ACC112 (cell line): ENCODE results near the gene FRMD5.

ENCODE experiments used
- H2AFZ ChIP-seq: fragments of 200-600 bp; sonication (generic); one replicate; pipeline ENCODE4 v1.6.0; 2017; ENCODE audit warnings: antibody characterized with exemption, low read length; ENCODE audit not compliant: unreplicated experiment
- H3K27ac ChIP-seq: fragments of 200-600 bp; sonication (generic); 2 replicates; pipeline ENCODE4 v1.5.1; 2014; ENCODE audit warnings: low read depth, mild to moderate bottlenecking, antibody characterized with exemption, low read length, moderate library complexity
- H3K27me3 ChIP-seq: fragments of 200-600 bp; sonication (generic); 2 replicates; pipeline ENCODE4 v1.6.1; 2014; ENCODE audit warnings: mild to moderate bottlenecking, antibody characterized with exemption, low read length, moderate library complexity, mixed read lengths; ENCODE audit not compliant: insufficient read depth
- H3K36me3 ChIP-seq: fragments of 200-600 bp; sonication (generic); 2 replicates; pipeline ENCODE4 v1.6.1; 2016; ENCODE audit warnings: mild to moderate bottlenecking, antibody characterized with exemption, low read length, moderate library complexity, mixed read lengths; ENCODE audit not compliant: insufficient read depth
- H3K4me1 ChIP-seq: fragments of 200-600 bp; sonication (generic); one replicate; pipeline ENCODE4 v1.6.1; 2016; ENCODE audit warnings: low read length, mixed read lengths; ENCODE audit not compliant: insufficient read depth, unreplicated experiment, control insufficient read depth
- H3K4me3 ChIP-seq: fragments of 200-600 bp; sonication (generic); 2 replicates; pipeline ENCODE4 v1.5.1; 2014; ENCODE audit warnings: mild to moderate bottlenecking, low read depth, low read length
- H3K79me2 ChIP-seq: fragments of 200-600 bp; sonication (generic); one replicate; pipeline ENCODE4 v1.6.0; 2016; ENCODE audit warnings: low read length; ENCODE audit not compliant: control insufficient read depth, unreplicated experiment, insufficient read depth

Gene FRMD5

DNA sequence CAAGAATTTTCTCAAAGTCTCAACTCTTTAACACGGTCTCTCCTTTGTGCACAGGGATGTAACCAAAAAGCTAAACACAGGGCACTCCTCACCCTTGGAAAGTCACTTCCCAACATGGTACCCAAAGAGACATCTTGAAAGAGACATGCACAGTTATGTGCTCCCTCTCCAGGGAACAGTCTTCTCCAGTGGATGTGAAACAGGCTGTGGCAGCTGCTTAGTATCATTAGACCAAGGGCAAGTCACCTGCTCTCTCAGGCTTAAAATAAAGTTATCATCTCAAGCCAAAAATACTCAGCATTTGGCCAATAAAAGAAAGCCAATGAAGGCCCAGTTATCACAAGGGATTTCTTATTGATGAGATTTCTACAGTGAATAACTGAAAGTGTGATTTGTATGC lies 239.9 kb downstream of the FRMD5 start:
- Histone ChIP-seq H3K79me2 (no peaks in the 10 kb centered on the region), H3K36me3 (no peaks in the 10 kb centered on the region), H2AFZ (no peak overlapping the region), H3K27ac (no peak overlapping the region), H3K4me1 (peaks cover 22% of the 10 kb centered on the region), H3K4me3 (no peak overlapping the region), H3K27me3 (no peaks in the 10 kb centered on the region)

DNA sequence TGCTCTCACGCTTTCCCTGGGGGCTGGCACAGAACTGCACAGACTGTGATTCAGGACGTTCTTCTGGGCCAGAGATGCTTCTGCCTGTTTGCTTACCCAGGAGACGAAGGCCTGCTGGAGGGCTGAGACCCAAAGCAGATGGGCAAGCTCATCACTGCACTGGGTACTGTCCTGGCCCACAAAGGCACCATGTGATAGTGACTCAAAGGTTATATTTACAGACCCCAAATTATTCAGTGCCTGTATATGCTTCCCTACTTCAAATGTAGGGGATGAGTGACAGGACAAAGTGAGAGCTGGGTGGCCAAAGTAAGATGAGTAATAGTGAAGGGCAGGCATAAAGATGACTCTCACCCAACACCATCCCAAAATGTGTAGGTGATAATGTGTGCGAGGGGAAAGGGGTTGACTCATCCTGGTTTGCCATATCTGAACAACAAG lies 240.9 kb downstream of the FRMD5 start:
- Histone ChIP-seq H3K36me3 (no peaks in the 10 kb centered on the region), H3K4me1 (peaks cover 18% of the 10 kb centered on the region), H3K27me3 (no peaks in the 10 kb centered on the region), H3K4me3 (no peak overlapping the region), H3K27ac (no peak overlapping the region), H3K79me2 (no peaks in the 10 kb centered on the region), H2AFZ (no peak overlapping the region)

DNA sequence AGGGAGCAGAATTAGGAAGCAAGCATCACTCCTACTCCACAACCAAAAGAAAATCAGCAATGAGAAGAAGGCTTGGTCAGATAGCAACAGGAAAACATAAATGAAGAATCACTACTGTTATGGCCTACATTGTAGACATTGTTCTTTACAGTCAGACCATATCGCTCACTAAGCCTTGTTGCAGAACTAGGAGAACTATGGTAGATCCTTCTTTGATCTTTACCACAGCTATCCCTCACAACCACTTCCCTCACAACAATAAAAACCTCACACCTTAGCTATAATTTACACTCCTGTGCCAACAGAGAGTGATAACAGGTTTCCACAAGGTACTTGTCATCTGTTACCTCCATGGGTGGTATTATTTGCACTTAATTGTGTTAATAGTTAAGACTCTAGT lies 241.7 kb downstream of the FRMD5 start:
- Histone ChIP-seq H3K4me1 (peaks cover 10% of the 10 kb centered on the region), H3K4me3 (no peak overlapping the region), H3K79me2 (no peaks in the 10 kb centered on the region), H2AFZ (no peak overlapping the region), H3K27ac (no peak overlapping the region), H3K27me3 (no peaks in the 10 kb centered on the region), H3K36me3 (no peaks in the 10 kb centered on the region)

DNA sequence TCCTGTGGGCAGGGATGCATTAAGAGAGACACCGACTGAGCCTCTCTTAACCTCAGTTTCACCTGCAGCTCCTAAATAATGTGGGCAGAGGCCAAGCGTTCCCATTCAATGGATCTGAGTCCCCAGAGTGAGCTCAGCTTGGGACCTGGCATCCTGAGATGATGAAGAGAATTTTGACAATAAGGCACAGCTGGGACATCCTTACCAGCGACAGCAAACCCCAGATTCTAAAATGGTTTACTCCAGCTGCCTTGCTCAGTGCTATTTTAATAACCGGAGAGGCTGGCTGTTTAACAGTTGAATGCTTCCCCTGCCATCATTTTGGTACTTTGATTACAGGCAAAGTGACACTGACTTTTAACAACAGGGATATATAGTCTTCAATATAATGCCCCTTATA lies 244.5 kb downstream of the FRMD5 start:
- no peak overlapping the region for H3K27ac ChIP-seq
- no peak overlapping the region for H2AFZ ChIP-seq
- no peaks in the 10 kb centered on the region for H3K79me2 ChIP-seq
- no peak overlapping the region for H3K4me3 ChIP-seq
- H3K4me1 ChIP-seq = peaks cover 8% of the 10 kb centered on the region
- no peaks in the 10 kb centered on the region for H3K27me3 ChIP-seq
- H3K36me3 ChIP-seq = no peaks in the 10 kb centered on the region

DNA sequence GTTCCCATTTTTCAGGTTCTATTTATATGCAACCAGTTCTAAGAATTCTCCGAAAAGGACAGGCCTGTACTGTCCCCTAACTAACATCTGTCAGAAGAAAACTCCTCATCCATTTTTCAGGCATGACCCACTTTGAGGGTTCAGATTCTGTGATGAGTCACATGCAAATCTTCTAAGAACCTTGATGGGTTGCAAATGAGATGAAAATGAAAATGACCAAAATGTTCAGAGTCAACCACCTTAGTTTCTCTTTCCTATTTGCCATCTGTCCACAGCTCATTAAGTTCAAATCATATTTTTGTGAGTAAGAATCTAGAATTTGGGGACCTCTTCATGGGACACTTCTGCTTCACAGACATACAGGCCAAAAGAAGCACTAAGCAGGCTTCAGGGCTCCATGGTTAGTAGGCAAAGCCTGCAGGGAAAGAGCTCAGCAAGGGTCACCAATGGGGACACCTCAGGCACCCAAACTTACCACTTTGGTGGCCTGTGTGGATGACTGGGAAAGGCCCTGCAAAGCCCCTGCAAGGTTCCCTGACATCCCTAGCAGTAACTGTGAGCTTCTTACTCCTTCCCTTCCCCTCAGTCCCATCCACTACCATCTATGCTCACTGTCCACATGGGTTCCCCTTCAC lies 246.3 kb downstream of the FRMD5 start:
- Histone ChIP-seq H3K4me3 (no peak overlapping the region), H3K27ac (no peak overlapping the region), H3K4me1 (no peaks in the 10 kb centered on the region), H3K36me3 (no peaks in the 10 kb centered on the region), H3K27me3 (no peaks in the 10 kb centered on the region), H2AFZ (no peak overlapping the region), H3K79me2 (no peaks in the 10 kb centered on the region)

DNA sequence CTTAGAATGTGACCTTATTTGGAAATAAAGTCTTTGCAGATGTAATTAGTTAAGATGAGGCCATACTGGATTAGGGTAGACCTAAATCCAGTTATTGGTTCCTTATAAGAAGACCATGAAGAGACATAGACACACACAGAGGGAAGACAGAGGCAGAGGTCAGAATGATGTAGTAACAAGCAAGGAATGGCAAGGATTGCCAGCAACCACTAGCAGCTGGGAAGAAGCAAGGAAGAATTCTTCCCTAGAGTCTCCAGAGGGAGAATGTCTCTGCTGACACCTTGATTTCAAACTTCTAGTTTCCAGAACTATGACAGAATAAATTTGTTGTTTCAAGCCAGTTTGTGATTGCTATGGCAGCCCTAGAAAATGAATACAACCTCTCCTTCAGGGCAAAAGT lies 251.6 kb downstream of the FRMD5 start:
- Histone ChIP-seq H3K36me3 (no peaks in the 10 kb centered on the region), H3K27me3 (no peaks in the 10 kb centered on the region), H3K4me3 (no peak overlapping the region), H3K4me1 (no peaks in the 10 kb centered on the region), H3K79me2 (no peaks in the 10 kb centered on the region), H2AFZ (no peak overlapping the region), H3K27ac (no peak overlapping the region)

DNA sequence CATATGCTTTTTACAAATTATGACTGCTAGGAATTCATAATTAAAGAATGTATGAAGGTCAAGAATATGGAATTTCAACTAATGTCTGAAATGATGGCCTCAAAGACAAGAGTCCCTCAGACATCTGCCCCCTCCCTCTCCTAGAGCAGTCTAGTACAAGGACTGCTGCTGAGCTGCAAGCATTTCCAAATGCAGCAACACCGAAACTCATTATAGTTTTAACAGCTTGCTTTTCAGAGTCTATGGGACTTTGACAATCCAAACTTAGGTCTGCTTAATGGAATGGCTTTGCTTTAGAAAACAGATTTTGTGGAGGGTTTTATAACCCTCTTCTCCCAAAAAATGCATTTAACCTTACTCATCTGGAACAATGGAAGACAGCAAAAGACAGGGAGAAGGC lies 252.9 kb downstream of the FRMD5 start:
- Histone ChIP-seq H3K4me3 (no peak overlapping the region), H3K4me1 (no peaks in the 10 kb centered on the region), H3K27me3 (no peaks in the 10 kb centered on the region), H3K27ac (no peak overlapping the region), H3K36me3 (no peaks in the 10 kb centered on the region), H3K79me2 (no peaks in the 10 kb centered on the region), H2AFZ (no peak overlapping the region)

DNA sequence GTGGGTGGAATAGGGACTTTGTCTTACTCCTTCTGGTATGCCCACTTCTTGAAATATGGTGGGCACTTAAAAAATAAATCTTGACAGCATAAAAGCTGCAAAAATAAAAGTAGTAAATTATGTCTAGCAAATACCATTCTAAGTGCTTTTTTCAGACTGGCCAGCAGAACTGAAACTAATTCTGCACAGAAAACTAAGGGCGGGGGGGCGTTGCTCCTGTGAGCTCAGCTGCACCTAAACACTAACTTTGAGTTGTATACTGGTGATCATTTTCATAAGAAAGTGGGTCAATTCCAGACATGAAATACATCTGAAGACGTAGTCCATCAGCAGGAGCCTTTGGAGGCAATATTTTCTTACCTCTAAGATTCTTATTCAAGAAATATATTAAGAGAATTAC lies 253.5 kb downstream of the FRMD5 start:
- H3K27ac ChIP-seq = no peak overlapping the region
- H2AFZ ChIP-seq = no peak overlapping the region
- H3K4me3 ChIP-seq = no peak overlapping the region
- H3K27me3 ChIP-seq = no peaks in the 10 kb centered on the region
- no peaks in the 10 kb centered on the region for H3K4me1 ChIP-seq
- no peaks in the 10 kb centered on the region for H3K36me3 ChIP-seq
- no peaks in the 10 kb centered on the region for H3K79me2 ChIP-seq

DNA sequence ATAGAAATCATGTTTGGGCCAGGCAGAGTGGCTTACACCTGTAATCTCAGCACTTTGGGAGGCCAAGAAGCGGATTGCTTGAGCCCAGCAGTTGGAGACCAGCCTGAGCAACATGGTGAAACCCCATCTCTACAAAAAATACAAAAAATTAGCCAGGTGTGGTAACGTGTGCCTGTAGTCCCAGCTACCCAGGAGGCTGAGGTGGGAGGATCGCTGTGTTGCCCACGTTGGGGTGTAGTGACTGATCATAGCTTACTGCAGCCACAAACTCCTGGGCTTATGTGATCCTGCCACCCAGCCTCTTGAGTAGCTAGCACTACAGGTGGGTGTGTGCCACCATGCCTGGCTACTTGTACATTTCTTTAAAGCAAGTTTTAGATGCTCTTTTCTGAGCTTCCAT lies 254.0 kb downstream of the FRMD5 start:
- Histone ChIP-seq H3K27me3 (no peaks in the 10 kb centered on the region), H3K79me2 (no peaks in the 10 kb centered on the region), H3K27ac (no peak overlapping the region), H3K36me3 (no peaks in the 10 kb centered on the region), H3K4me1 (no peaks in the 10 kb centered on the region), H2AFZ (no peak overlapping the region), H3K4me3 (no peak overlapping the region)

DNA sequence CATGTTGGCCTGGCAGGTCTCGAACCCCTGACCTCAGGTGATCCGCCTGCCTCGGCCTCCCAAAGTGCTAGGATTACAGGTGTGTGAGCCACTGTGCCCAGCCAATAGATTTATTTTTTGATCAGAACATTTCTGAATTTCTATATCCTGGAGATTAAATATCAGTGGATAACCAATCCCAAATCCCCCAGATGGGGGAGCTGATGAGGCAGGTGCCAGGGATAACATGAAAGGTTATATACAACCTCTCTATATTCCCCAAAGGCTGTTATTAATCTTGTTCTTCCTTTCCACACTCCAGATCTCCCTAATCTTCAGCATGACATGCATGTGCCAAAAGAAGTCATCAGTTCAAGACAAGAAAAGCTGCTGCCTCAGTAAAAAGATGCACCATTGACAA lies 256.0 kb downstream of the FRMD5 start:
- no peaks in the 10 kb centered on the region for H3K4me1 ChIP-seq
- no peaks in the 10 kb centered on the region for H3K36me3 ChIP-seq
- no peak overlapping the region for H3K27ac ChIP-seq
- no peaks in the 10 kb centered on the region for H3K27me3 ChIP-seq
- no peak overlapping the region for H2AFZ ChIP-seq
- H3K79me2 ChIP-seq = no peaks in the 10 kb centered on the region
- H3K4me3 ChIP-seq = no peak overlapping the region

DNA sequence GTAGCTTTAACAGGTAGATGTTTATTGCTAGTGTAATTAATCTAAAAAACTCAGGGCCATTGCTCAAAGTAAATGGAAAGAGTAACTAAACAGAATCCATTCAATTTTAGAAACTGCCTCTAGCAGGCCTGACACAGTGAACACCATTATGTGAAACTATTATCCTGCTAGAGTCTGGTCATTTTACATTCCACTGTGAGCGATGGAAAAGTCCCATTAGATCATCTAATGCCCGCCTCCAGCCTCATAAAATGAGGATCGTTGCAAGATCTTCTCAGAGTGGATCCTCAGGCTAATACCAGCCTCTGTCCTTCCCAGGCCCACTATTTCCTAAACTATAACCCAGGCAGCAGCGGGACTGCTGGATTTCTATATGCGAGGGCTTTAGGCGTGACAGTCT lies 260.6 kb downstream of the FRMD5 start:
- Histone ChIP-seq H3K79me2 (no peaks in the 10 kb centered on the region), H3K36me3 (no peaks in the 10 kb centered on the region), H2AFZ (no peak overlapping the region), H3K4me3 (no peak overlapping the region), H3K27ac (no peak overlapping the region), H3K27me3 (no peaks in the 10 kb centered on the region), H3K4me1 (peaks cover 27% of the 10 kb centered on the region)
